ENCODE results near the gene RERE. TPM values are rescaled to one million over a fixed set of nuclear protein-coding genes. Genes with fewer than 3 reads are reported as not detected.

RERE gene
- total and polyA plus RNA-seq, 2 experiments from 2014 or later: 39.8 to 62.8 TPM

GRCh38 chr1:8640950-8641349, 176.5 kb downstream of the RERE start:
- WGBS (ENCODE audit: low lambda C conversion rate, missing lambda C conversion rate): 84% methylated on average over 1 of the region's 1 CpG
- Histone ChIP-seq H4K20me1 (ENCODE audit: insufficient read depth, poor library complexity, severe bottlenecking) (peaks cover 4% of the 10 kb centered on the region), H2AFZ (no peak overlapping the region), H3K27me3 (no peaks in the 10 kb centered on the region), H3K27ac (no peak overlapping the region), H3K36me3 (replicated peaks; ENCODE audit: insufficient read depth, low read depth) (no peaks in the 10 kb centered on the region), H3K9me3 (ENCODE audit: low read depth) (no peaks in the 10 kb centered on the region), H3K4me3 (no peak overlapping the region), H3K9me2 (replicated peaks; ENCODE audit: insufficient read depth) (no peaks in the 10 kb centered on the region), H3K4me2 (no peak overlapping the region), H3K4me1 (ENCODE audit: insufficient read depth) (peaks cover 4% of the 10 kb centered on the region), H3K79me2 (peaks cover 87% of the 10 kb centered on the region)
- DNase-seq (ENCODE audit: low spot score): no peak
- no peak for TF ChIP-seq EZH2 (IDR thresholded peaks at IDR 0.05; ENCODE audit: borderline replicate concordance)
- no peak for TF ChIP-seq CTCF (IDR thresholded peaks at IDR 0.05; ENCODE audit: poor library complexity)
- TF ChIP-seq EZH2phosphoT487 (IDR thresholded peaks at IDR 0.05; ENCODE audit: low read depth, severe bottlenecking, unreplicated experiment): no peak

GRCh38 chr1:8639148-8639547, 178.3 kb downstream of the RERE start:
- DNase-seq (ENCODE audit: low spot score): no peak
- TF ChIP-seq EZH2phosphoT487 (IDR thresholded peaks at IDR 0.05; ENCODE audit: low read depth, severe bottlenecking, unreplicated experiment) (no peak), CTCF (IDR thresholded peaks at IDR 0.05; ENCODE audit: poor library complexity) (no peak), EZH2 (IDR thresholded peaks at IDR 0.05; ENCODE audit: borderline replicate concordance) (no peak)
- peaks cover 4% of the 10 kb centered on the region for H4K20me1 ChIP-seq (ENCODE audit: insufficient read depth, poor library complexity, severe bottlenecking)

GRCh38 chr1:8633741-8634501, 183.5 kb downstream of the RERE start:
- no peaks in the 10 kb centered on the region for H3K36me3 ChIP-seq (replicated peaks; ENCODE audit: insufficient read depth, low read depth)

More at GRCh38 chr1:8639148-8639547, 178.3 kb downstream of the RERE start:
- H3K9me3 ChIP-seq (ENCODE audit: low read depth): no peaks in the 10 kb centered on the region
- H3K4me1 ChIP-seq (ENCODE audit: insufficient read depth): peaks cover 4% of the 10 kb centered on the region
- H3K79me2 ChIP-seq: peaks cover 87% of the 10 kb centered on the region
- no peak overlapping the region for H2AFZ ChIP-seq
- H3K4me2 ChIP-seq: no peak overlapping the region
- WGBS (ENCODE audit: low lambda C conversion rate, missing lambda C conversion rate): 96% methylated on average over 5 of the region's 5 CpGs
- no peaks in the 10 kb centered on the region for H3K36me3 ChIP-seq (replicated peaks; ENCODE audit: insufficient read depth, low read depth)
- no peak overlapping the region for H3K27ac ChIP-seq
- no peak overlapping the region for H3K4me3 ChIP-seq
- H3K9me2 ChIP-seq (replicated peaks; ENCODE audit: insufficient read depth): no peaks in the 10 kb centered on the region
- no peaks in the 10 kb centered on the region for H3K27me3 ChIP-seq

More at GRCh38 chr1:8633741-8634501, 183.5 kb downstream of the RERE start:
- 93% methylated on average over 5 of the region's 5 CpGs for WGBS (ENCODE audit: low lambda C conversion rate, missing lambda C conversion rate)
- Histone ChIP-seq H3K4me3 (no peak overlapping the region), H3K9me3 (ENCODE audit: low read depth) (no peaks in the 10 kb centered on the region), H3K4me2 (no peak overlapping the region), H4K20me1 (ENCODE audit: insufficient read depth, poor library complexity, severe bottlenecking) (peaks cover 5% of the 10 kb centered on the region), H2AFZ (no peak overlapping the region), H3K4me1 (ENCODE audit: insufficient read depth) (peaks cover 10% of the 10 kb centered on the region), H3K79me2 (peaks cover 89% of the 10 kb centered on the region), H3K27ac (no peak overlapping the region), H3K9me2 (replicated peaks; ENCODE audit: insufficient read depth) (no peaks in the 10 kb centered on the region), H3K27me3 (no peaks in the 10 kb centered on the region)
- TF ChIP-seq CTCF (IDR thresholded peaks at IDR 0.05; ENCODE audit: poor library complexity): no peak
- TF ChIP-seq EZH2phosphoT487 (IDR thresholded peaks at IDR 0.05; ENCODE audit: low read depth, severe bottlenecking, unreplicated experiment): no peak
- TF ChIP-seq EZH2 (IDR thresholded peaks at IDR 0.05; ENCODE audit: borderline replicate concordance): no peak
- no peak for DNase-seq (ENCODE audit: low spot score)

Data from hepatocyte (in vitro differentiated cells).